HG02943 (cell line): ENCODE measurements around the gene MT1B.
"Not testable (repeated sequence)": the region's sequence is repeated elsewhere in the genome, so short reads cannot be mapped to it uniquely, and the experiment has no call there.

Experiments used
- ATAC-seq: cut with Tn5 transposase; IDR thresholded peaks from one replicate; pipeline ENCODE4 v1.9.1; 2021; ENCODE audit warnings: mild to moderate bottlenecking, low read depth, moderate library complexity; ENCODE audit not compliant: unreplicated experiment

MT1B gene

GRCh38 chr16:56665286-56666261, 13.9 kb downstream of the MT1B start:
- not testable (repeated sequence) for ATAC-seq

DNA sequence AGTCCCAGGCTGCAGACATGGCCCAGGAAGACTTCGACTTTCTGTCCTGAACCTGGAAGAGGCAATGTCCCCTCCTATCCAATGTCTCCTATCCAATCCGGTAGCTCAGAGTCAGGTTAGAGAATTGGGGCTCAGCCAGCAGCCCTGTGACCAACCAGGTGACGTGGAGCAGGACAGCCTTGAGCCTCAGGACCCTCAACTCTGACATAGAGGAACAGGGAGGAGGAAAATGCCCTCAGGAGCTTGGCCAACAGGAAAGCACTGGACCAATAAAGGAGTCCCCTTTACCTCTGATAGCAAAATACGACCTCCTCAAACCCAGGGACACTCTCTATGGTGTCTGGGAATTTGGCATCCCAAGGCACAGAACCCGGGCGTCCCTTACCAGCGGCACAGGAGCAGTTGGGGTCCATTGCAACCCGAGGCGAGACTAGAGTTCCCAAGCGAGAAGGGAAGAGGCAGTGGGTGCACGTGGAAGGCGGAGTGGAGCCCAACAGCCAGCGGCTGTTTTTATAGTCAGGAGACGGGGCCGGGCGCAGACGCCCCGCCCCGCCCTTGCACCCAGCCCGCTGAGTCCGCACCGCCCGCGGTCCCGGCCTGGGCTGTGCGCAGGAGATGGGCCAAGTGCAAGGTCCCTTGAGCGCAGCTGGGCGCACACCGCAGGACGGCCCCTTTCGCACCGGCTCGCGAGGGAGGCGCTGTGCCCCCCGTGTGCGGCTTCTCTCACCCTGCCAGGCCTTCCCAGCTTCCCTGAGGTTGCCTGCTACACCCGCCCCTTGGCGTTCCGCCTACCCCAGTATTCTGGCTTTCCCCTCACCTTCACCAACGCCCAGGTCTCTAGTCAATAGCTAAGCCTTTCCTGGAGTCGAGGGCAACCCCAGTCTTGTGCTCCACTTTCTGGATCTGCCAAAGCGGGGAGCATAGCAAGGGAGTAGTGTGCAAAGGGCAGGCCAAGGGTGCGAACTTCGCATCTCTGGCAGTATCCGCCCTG, 16.2 kb downstream of the MT1B start, which contains the start of gene MT1G:
Gene MT1G (minus strand): TSS at position 485 of the 991 bp plus-strand sequence. CDS start 72 bp downstream, at position 413.
- no peak for ATAC-seq

GRCh38 chr16:56669005-56669839, 17.5 kb downstream of the MT1B start, which contains the start of gene MT1H:
MT1H (plus strand) TSS chr16:56669814; CDS start chr16:56669885, 71 bp downstream.
- no peak for ATAC-seq

DNA sequence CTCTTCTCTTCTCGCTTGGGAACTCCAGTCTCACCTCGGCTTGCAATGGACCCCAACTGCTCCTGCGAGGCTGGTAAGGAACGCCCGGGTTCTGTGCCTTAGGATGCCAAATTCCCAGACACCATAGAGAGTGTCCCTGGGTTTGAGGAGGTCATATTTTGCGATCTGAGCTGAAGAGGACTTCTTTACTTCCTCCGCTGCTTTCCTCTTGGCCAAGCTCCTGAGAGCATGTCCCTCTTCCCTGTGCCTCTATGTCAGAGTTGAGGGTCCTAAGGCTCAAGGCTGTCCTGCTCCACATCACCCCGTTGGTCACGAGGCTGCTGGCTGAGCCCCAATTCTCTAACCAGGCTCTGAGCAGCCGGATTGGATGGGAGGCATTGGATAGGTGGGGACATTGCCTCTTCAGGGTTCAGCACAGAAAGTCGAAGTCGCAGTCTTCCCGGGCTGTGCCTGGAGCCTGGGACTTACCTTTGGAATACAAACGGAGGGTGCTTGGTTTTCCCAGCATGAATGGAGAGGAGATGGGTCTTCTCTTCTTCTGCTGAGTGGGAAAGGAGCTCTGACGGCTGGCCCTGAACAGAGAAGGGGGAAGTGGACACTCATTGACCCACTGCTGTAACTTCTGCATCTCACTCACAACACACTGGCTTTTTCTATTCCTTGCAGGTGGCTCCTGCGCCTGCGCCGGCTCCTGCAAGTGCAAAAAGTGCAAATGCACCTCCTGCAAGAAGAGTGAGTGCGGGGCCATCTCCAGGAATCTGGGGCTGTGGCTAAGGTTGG, 18.3 kb downstream of the MT1B start:
- ATAC-seq = no peak

- no peak for ATAC-seq
Observed at GRCh38 chr16:56670620-56670934, 18.9 kb downstream of the MT1B start.

DNA sequence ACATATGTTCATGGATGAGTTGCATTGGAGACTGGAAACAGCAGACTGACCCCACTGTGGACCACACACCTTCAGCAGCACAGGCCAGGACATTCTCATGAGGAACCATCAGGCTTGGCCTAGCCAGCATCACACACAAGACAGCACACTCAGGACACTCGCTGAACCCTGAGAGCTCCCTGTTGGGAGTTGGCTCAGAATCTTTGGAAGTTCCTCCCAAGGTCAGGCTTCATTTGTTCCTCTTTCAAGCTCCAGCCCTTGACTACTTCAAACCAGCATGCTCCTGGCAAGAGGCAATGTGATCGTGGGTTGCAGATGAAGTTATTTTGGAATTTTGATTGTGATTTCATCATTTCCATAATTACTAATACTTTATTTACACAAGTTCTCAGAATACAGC, 20.0 kb downstream of the MT1B start:
- ATAC-seq = not testable (repeated sequence)

GRCh38 chr16:56672171-56672570, 20.5 kb downstream of the MT1B start:
- ATAC-seq = not testable (repeated sequence)

GRCh38 chr16:56672761-56673536, 21.3 kb downstream of the MT1B start:
- ATAC-seq = no peak

- ATAC-seq = no peak
Observed at GRCh38 chr16:56673921-56674320, 22.2 kb downstream of the MT1B start.

DNA sequence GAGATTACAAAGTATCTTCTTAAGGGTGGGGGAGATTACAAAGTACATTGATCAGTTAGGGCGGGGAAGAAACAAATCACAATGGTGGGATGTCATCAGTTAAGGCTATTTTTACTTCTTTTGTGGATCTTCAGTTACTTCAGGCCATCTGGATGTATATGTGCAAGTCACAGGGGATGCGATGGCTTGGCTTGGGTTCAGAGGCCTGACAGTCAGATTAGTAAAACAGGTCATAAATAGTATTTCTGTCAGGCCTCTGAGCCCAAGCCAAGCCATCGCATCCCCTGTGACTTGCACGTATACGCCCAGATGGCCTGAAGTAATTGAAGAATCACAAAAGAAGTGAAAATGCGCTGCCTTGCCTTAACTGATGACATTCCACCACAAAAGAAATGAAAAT, 22.9 kb downstream of the MT1B start:
- ATAC-seq = not testable (repeated sequence)

- ATAC-seq = no peak
Observed at GRCh38 chr16:56675685-56676210, 24.1 kb downstream of the MT1B start.

DNA sequence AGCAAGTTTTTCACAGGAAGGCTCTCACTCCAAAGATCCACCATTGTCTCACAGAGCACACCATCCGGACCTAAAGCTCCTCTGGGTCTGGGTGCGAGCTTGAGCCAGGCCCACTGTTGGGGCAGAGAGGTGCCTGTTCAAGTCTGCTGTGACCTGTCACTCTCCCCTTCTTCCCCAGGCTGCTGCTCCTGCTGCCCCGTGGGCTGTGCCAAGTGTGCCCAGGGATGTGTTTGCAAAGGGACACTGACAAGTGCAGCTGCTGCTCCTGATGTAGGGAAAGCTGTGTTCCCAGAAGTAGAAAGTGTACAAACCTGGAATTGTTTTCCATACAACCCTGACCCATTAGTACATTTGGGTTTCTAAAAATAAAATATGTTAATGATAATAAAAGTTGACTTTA, 25.8 kb downstream of the MT1B start:
- ATAC-seq = no peak

GRCh38 chr16:56679078-56679730, 27.5 kb downstream of the MT1B start:
- ATAC-seq = no peak

DNA sequence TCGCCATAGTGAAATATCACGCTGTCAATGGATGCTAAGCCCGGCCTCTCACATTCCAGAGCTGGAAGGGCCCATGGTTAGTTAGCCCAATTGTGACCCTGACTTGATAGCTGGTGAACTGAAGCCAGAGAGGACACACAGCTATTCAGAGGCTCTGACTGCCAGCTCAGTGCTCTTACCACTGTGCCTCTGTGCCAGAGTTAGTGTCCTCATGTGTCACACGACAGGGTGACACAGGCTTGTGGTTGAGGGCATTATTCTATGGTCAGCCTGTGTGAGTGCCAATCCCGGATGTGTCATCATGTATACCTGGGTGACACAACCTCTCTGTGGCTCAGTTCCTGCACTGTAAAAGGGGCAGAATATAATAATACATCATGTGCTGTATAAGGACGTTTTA, 28.1 kb downstream of the MT1B start:
- no peak for ATAC-seq

DNA sequence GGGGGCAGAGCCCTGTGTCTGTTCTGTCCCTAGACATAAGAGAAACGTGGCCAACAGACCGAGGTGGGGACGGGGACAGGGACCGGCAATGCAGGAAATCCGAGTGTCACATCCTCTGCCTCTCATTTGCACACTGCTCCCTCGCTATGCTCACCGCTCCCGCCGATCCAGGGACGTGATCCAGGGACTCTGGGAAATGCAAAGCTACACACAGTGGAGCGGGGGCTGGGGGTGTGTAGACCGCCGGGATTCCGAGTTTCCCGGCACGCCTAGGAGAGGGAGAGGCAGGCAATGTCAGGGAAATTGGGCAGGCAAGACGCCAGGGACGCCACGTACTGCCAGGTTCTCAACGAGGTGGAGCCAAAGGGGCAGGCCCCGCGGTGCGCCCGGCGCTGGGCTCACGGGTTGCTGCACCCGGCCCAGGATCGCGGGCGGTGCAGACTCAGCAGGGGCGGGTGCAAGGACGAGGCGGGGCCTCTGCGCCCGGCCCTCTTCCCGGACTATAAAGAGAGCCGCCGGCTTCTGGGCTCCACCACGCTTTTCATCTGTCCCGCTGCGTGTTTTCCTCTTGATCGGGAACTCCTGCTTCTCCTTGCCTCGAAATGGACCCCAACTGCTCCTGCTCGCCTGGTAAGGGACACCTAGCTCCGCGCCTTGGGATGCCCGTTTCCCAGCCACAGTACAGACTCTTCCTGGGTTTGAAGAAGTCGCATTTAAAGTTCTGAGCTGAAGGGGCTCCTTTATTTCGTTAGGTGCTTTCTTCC, 30.4 kb downstream of the MT1B start, which contains the start of gene MT1X:
Gene MT1X (plus strand): TSS at position 532 of the 764 bp plus-strand sequence. CDS start 71 bp downstream, at position 603.
- ATAC-seq = peak; percentile 97

DNA sequence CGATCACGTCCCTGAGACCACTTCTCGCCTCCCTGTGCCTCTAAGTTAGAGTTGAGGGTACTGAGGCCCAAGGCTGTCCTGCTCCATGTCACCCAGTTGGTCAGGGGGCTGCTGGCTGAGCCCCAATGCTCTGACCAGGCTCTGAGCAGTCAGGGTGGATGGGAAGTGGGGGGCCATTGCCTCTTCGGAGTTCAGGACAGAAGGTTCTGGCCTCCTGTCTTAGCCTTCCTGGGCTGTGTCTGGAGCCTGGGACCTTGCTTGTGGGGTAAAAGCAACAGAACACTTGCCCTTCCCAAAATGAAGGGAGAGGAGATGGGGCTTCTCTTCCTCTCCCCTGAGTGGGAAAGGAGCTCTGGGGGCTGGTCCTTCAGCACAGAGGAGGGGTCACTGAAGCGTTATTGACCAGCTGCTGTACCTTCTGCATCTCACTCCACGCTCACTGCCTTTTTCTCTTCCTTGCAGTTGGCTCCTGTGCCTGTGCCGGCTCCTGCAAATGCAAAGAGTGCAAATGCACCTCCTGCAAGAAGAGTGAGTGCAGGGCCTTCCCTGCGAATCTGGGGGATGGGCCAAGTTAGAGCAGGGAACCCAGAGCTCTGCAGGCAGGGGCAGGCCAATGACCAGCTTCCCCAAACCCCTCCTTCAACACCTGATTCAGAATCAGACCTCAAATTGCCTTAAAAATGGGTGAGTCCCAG, 31.2 kb downstream of the MT1B start:
- ATAC-seq = no peak
